Sigmoid colon (tissue), 7 donors: Measurements from ENCODE around the gene TRANK1. TPM values are rescaled to one million over a fixed set of nuclear protein-coding genes. Genes with fewer than 3 reads are reported as not detected.

Experiments used
- DNase-seq: peaks from one replicate; pipeline ENCODE4 v3.0.0-alpha.2; 2019
- H3K27ac ChIP-seq, 4 donors: fragments of 200-600 bp; sonication (generic); one replicate each; pipeline ENCODE4 v1.5.1; 2016 to 2019; ENCODE audit warnings: mild to moderate bottlenecking in 1 of 4
- H3K27me3 ChIP-seq, 3 donors: fragments of 200-600 bp; sonication (generic); one replicate each; pipeline ENCODE4 v1.5.1; 2019; ENCODE audit warnings: mild to moderate bottlenecking in 1 of 3
- H3K36me3 ChIP-seq, 4 donors: fragments of 200-600 bp; sonication (generic); one replicate each; pipeline ENCODE4 v1.5.1; 2016 to 2019
- H3K4me1 ChIP-seq, 4 donors: fragments of 200-600 bp; sonication (generic); one replicate each; pipeline ENCODE4 v1.5.1; 2017 to 2019
- H3K4me3 ChIP-seq, 4 donors: fragments of 200-600 bp; sonication (generic); one replicate each; pipeline ENCODE4 v1.5.1; 2017 to 2019; ENCODE audit warnings: mild to moderate bottlenecking in 2 of 4, moderate library complexity in 1 of 4
- H3K9me3 ChIP-seq, 4 donors: fragments of 200-600 bp in 3 of 4; sonication (generic) in 3 of 4; one replicate each; pipeline versions ENCODE4 v1.5.1 to v1.6.1; 2013 to 2019
- CTCF ChIP-seq, 4 experiments: fragments of 450-650 bp in 3 of 4; fragments of 200-600 bp in 1 of 4; IDR thresholded peaks; one replicate each; pipeline ENCODE4 v1.5.1; 2016 to 2019; ENCODE audit warnings: antibody characterized with exemption in 4 of 4, mild to moderate bottlenecking in 3 of 4, moderate library complexity in 2 of 4
- EP300 ChIP-seq, 4 donors: sonication (generic); formaldehyde crosslinking; IDR thresholded peaks; one replicate each; pipeline ENCODE4 v1.6.1; 2017; ENCODE audit warnings: antibody characterized with exemption in 4 of 4
- POLR2A ChIP-seq, 2 donors: fragments of 450-650 bp; IDR thresholded peaks; one replicate each; pipeline ENCODE4 v1.6.1; 2016; ENCODE audit warnings: antibody characterized with exemption in 2 of 2, mild to moderate bottlenecking in 2 of 2, moderate library complexity in 2 of 2
- POLR2AphosphoS5 ChIP-seq, 4 donors: sonication (generic); formaldehyde crosslinking; IDR thresholded peaks; one replicate each; pipeline ENCODE4 v1.6.1; 2017; ENCODE audit warnings: antibody characterized with exemption in 4 of 4
- WGBS, 2 donors: extraction: QIAGEN DNeasy Blood & Tissue Kit; methylation state at CpG; one replicate each; pipeline ENCODE4 v1.1.7; 2013; 5-methylcytosine and 5-hydroxymethylcytosine counted together
- intact Hi-C: fragments of 100-400 bp; cut with DNase I; formaldehyde crosslinking; loops from one replicate; pipeline ENCODE4 v1.15.1; 2023
- polyA plus RNA-seq, 3 donors: library from polyadenylated mRNA; stranded (reverse); fragments of 200-250 nt; gene quantifications; one replicate each; pipeline ENCODE4 v1.2.3, GENCODE V29; 2013
- total RNA-seq, 4 donors: library from RNA; depleted of rRNA; stranded (reverse); fragments of >200 nt; gene quantifications; one replicate each; pipeline ENCODE4 v1.1.0, GENCODE V29; 2016
- donor health status: healthy with polysubstance abuse.
- donor health status: Bipolar disorder and iron deficiency.
- donor health status: healthy.

TRANK1 gene
- total and polyA plus RNA-seq, 7 donors, result 8.6 to 36.4 (median 21.7) TPM

DNA sequence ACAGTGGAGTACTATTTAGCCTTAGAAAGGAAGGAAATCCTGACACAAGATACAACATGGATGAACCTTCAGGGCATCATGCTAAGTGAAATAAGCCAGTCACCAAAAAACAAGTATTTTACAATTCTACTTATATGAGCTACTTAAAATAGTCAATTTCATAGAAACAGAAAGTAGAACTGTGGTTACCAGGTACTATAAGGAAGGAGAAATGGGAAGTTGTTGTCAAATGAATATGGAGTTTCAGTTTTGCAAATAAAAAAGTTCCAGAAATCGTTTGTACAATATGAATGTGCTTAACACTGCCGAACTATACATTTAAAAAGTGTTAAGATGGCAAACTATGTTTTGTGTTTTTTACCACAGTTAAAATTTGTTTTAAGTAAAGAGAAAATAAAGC lies 26.8 kb downstream of the TRANK1 start:
- Histone ChIP-seq H3K27me3 (no peaks in the 10 kb centered on the region), H3K4me3 (no peak overlapping the region), H3K9me3 (no peaks in the 10 kb centered on the region), H3K36me3 (no peaks in the 10 kb centered on the region), H3K4me1 (no peaks in the 10 kb centered on the region), H3K27ac (no peak overlapping the region)
- TF ChIP-seq POLR2AphosphoS5 (IDR thresholded peaks at IDR 0.05) (no peak), POLR2A (IDR thresholded peaks at IDR 0.05) (no peak), EP300 (IDR thresholded peaks at IDR 0.05) (no peak), CTCF (IDR thresholded peaks at IDR 0.05) (no peak)
- intact Hi-C loops, result no loop called here
- WGBS, 2 donors, result 22 to 27% methylated on average over 2 of the region's 2 CpGs
- no peak for DNase-seq

DNA sequence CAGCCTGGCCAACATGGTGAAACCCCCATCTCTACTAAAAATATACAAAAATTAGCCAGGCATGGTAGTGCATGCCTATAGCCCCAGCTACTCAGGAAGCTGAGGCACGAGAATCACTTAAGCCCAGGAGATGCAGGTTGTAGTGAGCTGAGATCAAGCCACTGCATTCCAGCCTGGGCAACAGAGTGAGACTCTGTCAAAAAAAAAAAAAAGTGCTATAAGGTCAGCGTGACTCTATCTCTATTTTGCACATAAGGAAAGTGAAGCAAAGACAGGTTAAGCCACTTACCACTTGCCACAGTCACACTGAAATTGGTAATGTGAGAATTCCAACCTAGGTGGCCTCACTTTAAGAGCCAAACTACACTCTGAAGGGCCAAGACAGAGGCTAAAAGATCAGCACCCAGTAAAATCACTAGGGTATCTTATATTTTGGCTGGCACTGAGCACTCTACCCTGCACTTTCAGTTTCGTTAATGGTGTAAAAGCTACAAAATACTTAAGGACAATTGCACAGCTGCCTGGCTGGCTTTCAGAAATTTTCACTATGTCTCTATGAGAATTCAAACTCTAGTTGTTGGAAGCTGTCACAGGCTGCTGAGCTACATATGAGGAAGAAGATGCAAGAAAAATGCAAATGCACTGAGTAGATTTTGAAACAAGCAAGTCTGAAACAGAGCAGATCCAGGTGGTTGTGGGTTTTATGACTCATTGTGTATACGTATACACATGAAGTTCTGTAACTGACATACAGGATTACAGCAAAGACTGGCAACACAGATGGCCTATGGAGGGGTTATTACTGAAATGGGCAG lies 32.7 kb downstream of the TRANK1 start:
- intact Hi-C loops, result no loop called here
- DNase-seq, result no peak
- Histone ChIP-seq H3K36me3 (no peaks in the 10 kb centered on the region), H3K4me1 (peaks cover 0 to 22% (median 15%) of the 10 kb centered on the region in 4 donors), H3K27me3 (no peaks in the 10 kb centered on the region), H3K27ac (peak overlapping the region; percentile 9 to 54 (median 40)), H3K4me3 (peak overlapping the region in 1 of 4 donors; percentile 8), H3K9me3 (no peaks in the 10 kb centered on the region)
- 23 to 26% methylated on average over 4 of the region's 4 CpGs for whole genome bisulfite sequencing, 2 donors
- peak in 1 of 4 donors; percentile 29 for TF ChIP-seq POLR2AphosphoS5 (IDR thresholded peaks at IDR 0.05)
- no peak for TF ChIP-seq CTCF (IDR thresholded peaks at IDR 0.05)

GRCh38 chr3:36909666-36910065 lies 35.2 kb downstream of the TRANK1 start:
- Histone ChIP-seq H3K9me3 (no peaks in the 10 kb centered on the region), H3K27me3 (no peaks in the 10 kb centered on the region), H3K36me3 (no peaks in the 10 kb centered on the region), H3K4me1 (peaks cover 0 to 26% (median 16%) of the 10 kb centered on the region in 4 donors), H3K4me3 (no peak overlapping the region), H3K27ac (no peak overlapping the region)
- no peak for DNase-seq
- TF ChIP-seq POLR2A (IDR thresholded peaks at IDR 0.05) (no peak), CTCF (IDR thresholded peaks at IDR 0.05) (no peak), POLR2AphosphoS5 (IDR thresholded peaks at IDR 0.05) (no peak), EP300 (IDR thresholded peaks at IDR 0.05) (no peak)
- 66 to 86% methylated on average over 1 of the region's 1 CpG for WGBS, 2 donors
- intact Hi-C loops, result loop anchor here (5.0 kb wide), 2 partner anchors 33 to 48 kb away; no protein-coding TSS in a partner anchor

DNA sequence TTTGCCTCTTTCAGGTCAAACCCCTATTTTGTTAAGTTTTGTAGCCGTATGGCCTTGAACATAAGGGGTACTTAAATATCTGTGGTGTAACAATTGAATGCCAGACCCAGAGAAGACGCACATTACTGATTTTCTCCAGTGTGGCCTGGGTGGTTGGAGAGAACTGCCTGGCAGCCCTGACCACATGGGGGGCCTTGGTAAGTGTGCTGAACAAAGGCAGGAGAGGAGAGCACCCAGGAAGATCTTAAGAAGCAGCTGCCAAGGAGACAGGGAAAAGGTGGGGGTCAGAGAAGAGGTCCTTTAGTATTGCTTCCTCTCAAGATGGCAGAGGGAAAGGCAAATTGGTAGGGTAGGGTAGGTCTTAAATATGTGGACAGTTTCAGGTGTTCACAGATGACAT lies 35.7 kb downstream of the TRANK1 start:
- 91 to 94% methylated on average over 2 of the region's 2 CpGs for WGBS, 2 donors
- H3K4me1 ChIP-seq, result peaks cover 0 to 26% (median 16%) of the 10 kb centered on the region in 4 donors
- intact Hi-C loops, result loop anchor here (5.0 kb wide), 2 partner anchors 33 to 48 kb away; no protein-coding TSS in a partner anchor

More for the DNA sequence above, 35.7 kb downstream of the TRANK1 start:
- H3K9me3 ChIP-seq, result no peaks in the 10 kb centered on the region
- DNase-seq, result no peak
- no peaks in the 10 kb centered on the region for H3K27me3 ChIP-seq
- H3K4me3 ChIP-seq, result no peak overlapping the region
- H3K27ac ChIP-seq, result peak overlapping the region in 1 of 4 donors; percentile 71
- H3K36me3 ChIP-seq, result no peaks in the 10 kb centered on the region
- TF ChIP-seq CTCF (IDR thresholded peaks at IDR 0.05) (no peak), POLR2AphosphoS5 (IDR thresholded peaks at IDR 0.05) (no peak), EP300 (IDR thresholded peaks at IDR 0.05) (no peak), POLR2A (IDR thresholded peaks at IDR 0.05) (no peak)
